HG02943 (cell line): Measurements from ENCODE around the gene ERAL1.
"Not testable (repeated sequence)": the region's sequence is repeated elsewhere in the genome, so short reads cannot be mapped to it uniquely, and the experiment has no call there.

ENCODE experiments used
- ATAC-seq: cut with Tn5 transposase; IDR thresholded peaks from one replicate; pipeline ENCODE4 v1.9.1; 2021; ENCODE audit warnings: mild to moderate bottlenecking, low read depth, moderate library complexity; ENCODE audit not compliant: unreplicated experiment

ERAL1 gene

GRCh38 chr17:28896884-28897768 is 42.3 kb downstream of the ERAL1 start, which contains the start of gene FLOT2:
TSS of gene FLOT2 (minus strand) at chr17:28897733. CDS start at chr17:28897574, 159 bp downstream.
- no peak for ATAC-seq

GRCh38 chr17:28897769-28898526 is 43.1 kb downstream of the ERAL1 start:
- ATAC-seq: no peak

- no peak for ATAC-seq
Measured at GRCh38 chr17:28898527-28898955, 43.7 kb downstream of the ERAL1 start.

DNA sequence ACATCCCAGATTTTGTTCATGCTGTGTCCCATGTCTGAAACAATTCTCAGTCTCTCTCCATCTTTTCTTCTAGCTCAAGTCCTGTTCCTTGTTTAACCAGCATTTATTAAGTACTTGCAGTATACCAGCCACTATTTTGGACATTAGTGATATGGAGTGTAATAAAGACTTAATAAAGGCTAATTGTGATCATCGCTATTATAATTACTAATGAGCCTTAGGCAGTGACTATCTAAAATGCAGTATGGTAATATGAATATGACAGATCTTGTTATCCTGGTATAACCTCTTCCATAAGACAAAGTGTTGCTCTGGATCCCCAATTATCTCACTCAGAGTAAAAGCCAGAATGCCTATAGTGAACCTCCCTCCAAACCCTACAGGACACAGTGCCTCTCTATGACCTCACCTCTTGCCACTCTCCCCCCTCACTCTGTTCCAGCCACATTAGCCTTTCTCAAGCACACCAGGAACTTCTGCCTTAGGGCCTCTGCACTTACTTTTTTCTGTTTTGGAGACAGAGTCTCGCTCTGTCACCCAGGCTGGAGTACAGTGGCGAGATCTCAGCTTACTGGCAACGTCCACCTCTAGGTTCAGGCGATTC is 44.5 kb downstream of the ERAL1 start:
- no peak for ATAC-seq

DNA sequence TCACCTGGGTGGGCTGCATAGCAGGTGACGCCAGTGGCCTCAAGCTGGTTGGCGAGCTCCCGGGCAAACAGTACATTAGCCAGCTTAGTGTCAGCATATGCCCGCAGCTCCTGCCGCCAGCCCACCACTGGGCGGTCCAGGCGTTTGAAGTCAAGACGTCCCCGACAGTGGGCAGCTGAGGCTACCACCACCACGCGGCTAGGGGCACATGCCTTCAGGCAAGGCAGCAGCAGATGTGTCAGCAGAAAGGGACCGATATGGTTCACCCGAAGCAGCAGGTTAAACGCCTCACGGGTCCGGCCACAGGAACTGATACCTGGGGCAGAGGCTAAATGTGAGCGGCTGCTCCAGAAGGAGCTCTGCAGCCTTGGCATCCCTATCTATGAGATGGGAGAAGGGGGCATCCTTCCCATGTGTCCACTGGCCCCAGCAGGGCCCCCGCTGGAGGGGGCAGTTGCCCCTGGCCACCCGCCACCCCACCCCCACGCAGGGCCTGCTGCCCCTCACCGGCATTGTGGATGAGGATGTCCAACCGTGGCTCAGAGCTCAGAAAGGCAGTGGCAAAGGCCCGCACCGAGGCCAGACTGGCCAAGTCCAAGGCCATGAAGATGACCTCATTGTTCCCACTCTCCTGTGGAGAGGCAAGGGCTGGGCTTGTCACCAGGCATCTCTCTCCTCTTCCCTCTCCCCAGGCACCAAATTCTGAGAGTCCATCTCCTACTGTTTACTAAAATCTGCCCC is 46.3 kb downstream of the ERAL1 start:
- no peak for ATAC-seq

GRCh38 chr17:28901866-28902818 is 47.3 kb downstream of the ERAL1 start:
- ATAC-seq: peak; percentile 37

- ATAC-seq: peak; percentile 85
Measured at GRCh38 chr17:28902819-28903545, 48.2 kb downstream of the ERAL1 start, which contains the start of gene DHRS13. TSS of gene DHRS13 (minus strand) at chr17:28903079. CDS start at chr17:28902944, 135 bp downstream.

- not testable (repeated sequence) for ATAC-seq
Measured at GRCh38 chr17:28903546-28903841, 48.7 kb downstream of the ERAL1 start.

GRCh38 chr17:28904800-28905199 is 50.0 kb downstream of the ERAL1 start:
- no peak for ATAC-seq

DNA sequence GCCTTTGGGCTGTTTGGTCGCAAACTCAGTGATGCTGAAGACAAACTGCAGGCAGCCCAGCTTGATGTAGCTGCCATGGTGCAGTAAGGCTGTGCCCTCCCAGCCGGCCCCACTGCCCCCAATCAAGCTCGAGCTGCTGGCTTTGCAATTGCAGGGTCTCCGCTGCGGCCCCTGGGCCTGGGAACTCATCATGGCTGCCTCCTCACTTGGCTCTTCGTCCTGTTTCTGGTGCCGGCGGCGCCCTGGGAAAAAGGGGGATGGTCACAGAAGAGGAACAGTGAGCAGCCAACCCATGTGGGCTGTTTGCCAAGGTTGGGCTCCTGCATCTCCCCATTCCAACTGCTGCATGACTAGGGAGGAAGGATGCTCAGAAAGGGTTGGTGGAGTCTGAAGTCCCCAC is 51.5 kb downstream of the ERAL1 start:
- no peak for ATAC-seq

- ATAC-seq: no peak
Measured at GRCh38 chr17:28906706-28907438, 52.1 kb downstream of the ERAL1 start.

DNA sequence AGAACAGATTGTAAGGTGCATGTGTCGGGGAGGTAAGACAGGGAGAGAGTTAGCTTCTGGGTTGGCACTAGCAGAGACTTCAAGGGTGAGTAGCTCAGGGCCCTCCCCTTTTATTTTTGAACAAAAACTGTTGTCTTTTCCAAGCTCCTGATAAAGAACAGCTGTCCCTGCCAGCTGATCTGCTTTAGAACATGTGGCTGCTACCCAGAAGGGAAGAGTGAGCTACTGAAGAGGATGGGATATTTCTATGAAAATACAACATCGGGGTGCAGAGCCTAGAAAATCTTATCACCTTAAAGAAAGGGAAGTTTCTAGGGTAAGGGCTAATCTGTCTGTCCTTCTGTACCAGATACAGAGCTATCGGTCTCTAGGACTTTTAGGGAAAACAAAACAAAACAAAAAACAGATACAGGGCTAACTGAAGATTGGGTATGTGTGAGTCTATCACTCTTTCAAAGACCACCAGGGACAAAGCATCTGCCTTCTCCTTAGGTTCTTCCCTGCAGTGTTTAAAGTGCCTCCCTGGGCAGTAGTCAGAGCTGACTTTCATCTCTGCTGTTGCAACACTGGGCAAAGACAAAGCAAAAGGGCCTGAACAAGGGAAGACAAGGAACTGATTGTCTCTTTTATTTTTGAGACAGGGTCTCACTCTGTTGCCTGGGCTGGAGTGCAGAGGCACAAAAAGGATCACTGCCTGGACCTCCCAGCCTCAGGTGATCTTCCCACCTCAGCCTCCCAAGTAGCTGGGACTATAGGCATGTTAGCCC is 53.1 kb downstream of the ERAL1 start:
- no peak for ATAC-seq

- ATAC-seq: no peak
Measured at GRCh38 chr17:28908640-28909167, 53.9 kb downstream of the ERAL1 start.

- ATAC-seq: no peak
Measured at GRCh38 chr17:28910534-28910933, 55.7 kb downstream of the ERAL1 start.
